Dendritic cell treated with granulocyte-macrophage colony-stimulating factor and Interleukin-4, amounts not matched to agents 40 ng/mL and 50 ng/mL, for 4 days (primary cell): Measurements from ENCODE around the gene SETDB1.
"Not testable (repeated sequence)": the region's sequence is repeated elsewhere in the genome, so short reads cannot be mapped to it uniquely, and the experiment has no call there.

Experiments
- H3K27ac Mint-ChIP-seq: one replicate; pipeline ENCODE4 v1.8.0; 2022; ENCODE audit warnings: mild to moderate bottlenecking, mixed read lengths
- H3K27me3 Mint-ChIP-seq: one replicate; pipeline ENCODE4 v1.8.0; 2022; ENCODE audit warnings: mild to moderate bottlenecking, mixed read lengths
- H3K36me3 Mint-ChIP-seq: one replicate; pipeline ENCODE4 v1.8.0; 2022; ENCODE audit warnings: low read depth, mixed read lengths
- H3K4me1 Mint-ChIP-seq: one replicate; pipeline ENCODE4 v1.8.0; 2022; ENCODE audit warnings: low read depth, mixed read lengths
- H3K4me3 Mint-ChIP-seq: one replicate; pipeline ENCODE4 v1.8.0; 2022; ENCODE audit warnings: mild to moderate bottlenecking, moderate library complexity, mixed read lengths
- H3K9me3 Mint-ChIP-seq: one replicate; pipeline ENCODE4 v1.8.0; 2022; ENCODE audit warnings: mixed read lengths
- intact Hi-C: fragments of 100-400 bp; cut with micrococcal nuclease; formaldehyde crosslinking; loops from one replicate; pipeline ENCODE4 v1.15.0; 2022

SETDB1 gene

DNA sequence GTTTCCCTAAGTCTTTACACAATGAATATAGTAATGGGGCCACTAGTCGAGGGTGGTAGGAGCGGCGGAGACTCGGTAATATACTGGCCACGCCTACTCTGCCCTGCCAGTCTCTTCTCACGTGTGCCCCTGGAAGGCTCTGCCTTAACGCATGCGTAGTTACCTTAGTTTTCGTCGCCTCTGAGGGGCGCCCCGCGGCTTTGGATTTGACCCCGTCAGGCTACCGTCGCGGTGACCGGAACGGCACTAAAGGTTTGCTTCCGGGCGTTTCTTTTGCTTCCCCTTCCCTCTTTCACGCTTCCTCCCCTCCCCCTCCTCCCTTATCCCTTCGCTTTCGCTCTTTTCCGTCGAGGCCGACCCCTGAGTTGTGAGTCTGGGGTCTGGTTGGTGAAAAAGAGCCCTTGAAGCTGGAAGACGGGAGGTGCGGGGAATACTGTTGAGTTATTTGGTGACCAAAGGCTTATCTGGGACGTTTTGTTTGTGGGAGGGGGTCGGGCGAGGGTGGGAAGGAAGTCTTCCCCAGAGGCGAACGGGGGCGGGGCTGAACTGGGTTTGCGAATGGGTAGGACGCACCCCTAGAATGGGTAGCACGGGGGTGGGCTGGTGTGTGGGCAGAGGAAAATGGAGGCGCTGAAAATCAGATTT, at the start of gene SETDB1:
SETDB1 (plus strand) TSS at position 267 of the 645 bp plus-strand sequence. CDS start 1,352 bp downstream, outside the sequence.
- intact Hi-C loops = loop anchor here (1.0 to 10.0 kb wide), 2 partner anchors 50 to 81 kb away; partner anchors contain the start of gene ARNT
- H3K36me3 Mint-ChIP-seq = peaks cover 43% of the 10 kb centered on the region

DNA sequence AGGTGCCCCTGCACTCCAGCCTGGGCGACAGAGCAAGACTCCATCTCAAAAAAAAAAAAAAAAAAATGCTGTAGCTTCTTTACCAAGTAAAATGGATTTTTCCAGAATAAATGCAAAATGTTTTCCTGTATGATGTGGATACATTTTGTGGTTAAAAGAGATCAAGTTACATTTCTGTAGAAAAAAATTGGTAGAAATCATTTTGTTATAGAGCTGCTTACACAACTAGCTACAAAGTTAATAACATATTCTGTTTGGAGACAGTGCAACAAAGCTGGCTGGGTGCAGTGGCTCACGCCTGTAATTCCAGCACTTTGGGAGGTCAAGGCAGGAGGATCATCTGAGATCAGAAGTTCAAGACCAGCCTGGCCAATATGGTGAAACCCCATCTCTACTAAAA, 47.2 kb upstream of the SETDB1 start:
- H3K4me1 Mint-ChIP-seq = peaks cover 26% of the 10 kb centered on the region
- H3K4me3 Mint-ChIP-seq, intact Hi-C loops, H3K27ac Mint-ChIP-seq, H3K27me3 Mint-ChIP-seq, H3K9me3 Mint-ChIP-seq, H3K36me3 Mint-ChIP-seq: not testable (repeated sequence)

More for the DNA sequence above, at the start of gene SETDB1:
- Mint-ChIP-seq H3K4me3 (peak within 1 kb of the TSS; percentile 91), H3K27me3 (no peaks in the 10 kb centered on the region), H3K4me1 (peaks cover 20% of the 10 kb centered on the region), H3K9me3 (no peaks in the 10 kb centered on the region), H3K27ac (peak within 1 kb of the TSS; percentile 94)

DNA sequence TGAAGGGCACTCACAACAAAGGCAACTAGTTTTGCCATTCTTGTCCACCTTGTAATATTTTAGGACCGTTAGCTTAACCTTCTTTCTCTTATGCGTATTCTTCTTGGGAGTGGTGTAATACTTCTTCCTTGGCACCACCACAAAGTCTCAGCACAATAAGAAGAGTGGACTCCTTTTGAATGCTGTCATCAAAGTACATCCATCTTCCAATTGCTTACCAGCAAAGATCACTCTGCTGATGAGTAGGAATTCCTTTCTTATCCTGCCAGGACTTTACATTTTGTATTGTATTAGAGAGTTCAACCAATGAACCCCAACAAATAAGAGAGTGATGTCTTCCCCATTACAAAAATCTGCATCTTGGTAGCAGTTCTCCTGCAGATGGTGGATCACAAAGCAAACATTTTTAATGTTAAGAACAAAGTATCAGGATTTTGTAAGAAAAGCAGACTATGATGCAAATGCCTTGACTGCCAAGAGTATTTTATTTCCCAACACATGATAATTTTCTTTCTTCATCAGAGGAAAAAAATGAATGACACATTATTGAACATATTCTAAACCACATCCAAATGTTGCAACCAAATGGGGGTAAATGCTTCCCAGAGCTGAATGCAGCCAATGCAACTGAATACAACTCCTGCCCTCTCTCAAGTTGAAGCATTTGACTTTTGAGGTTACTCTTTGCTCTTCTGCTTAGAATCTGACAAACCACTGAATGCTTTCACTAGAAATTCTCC, 44.7 kb upstream of the SETDB1 start:
- Mint-ChIP-seq H3K27ac (no peak overlapping the region), H3K4me1 (peaks cover 18% of the 10 kb centered on the region), H3K9me3 (no peaks in the 10 kb centered on the region), H3K4me3 (no peak overlapping the region), H3K27me3 (no peaks in the 10 kb centered on the region), H3K36me3 (no peaks in the 10 kb centered on the region)
- intact Hi-C loops = no loop called here

DNA sequence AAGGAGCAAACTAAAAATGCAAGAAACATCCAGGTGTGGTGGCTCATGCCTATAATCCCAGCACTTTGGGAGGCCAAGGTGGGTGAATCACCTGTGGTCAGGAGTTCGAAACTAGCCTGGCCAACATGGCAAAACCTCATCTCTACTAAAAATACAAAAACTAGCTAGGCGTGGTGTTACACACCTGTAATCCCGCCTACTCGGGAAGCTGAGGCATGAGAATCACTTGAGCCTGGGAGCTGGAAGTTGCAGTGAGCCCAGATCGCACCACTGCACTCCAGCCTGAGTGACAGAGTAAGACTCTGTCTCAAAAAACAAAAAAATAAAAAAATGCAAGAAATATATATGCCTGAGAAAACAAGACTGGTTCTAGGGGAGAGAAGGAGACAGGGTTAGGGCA, 43.0 kb upstream of the SETDB1 start:
- H3K27ac Mint-ChIP-seq, H3K27me3 Mint-ChIP-seq, H3K4me3 Mint-ChIP-seq, H3K9me3 Mint-ChIP-seq, H3K36me3 Mint-ChIP-seq, intact Hi-C loops: not testable (repeated sequence)
- H3K4me1 Mint-ChIP-seq = peaks cover 12% of the 10 kb centered on the region

DNA sequence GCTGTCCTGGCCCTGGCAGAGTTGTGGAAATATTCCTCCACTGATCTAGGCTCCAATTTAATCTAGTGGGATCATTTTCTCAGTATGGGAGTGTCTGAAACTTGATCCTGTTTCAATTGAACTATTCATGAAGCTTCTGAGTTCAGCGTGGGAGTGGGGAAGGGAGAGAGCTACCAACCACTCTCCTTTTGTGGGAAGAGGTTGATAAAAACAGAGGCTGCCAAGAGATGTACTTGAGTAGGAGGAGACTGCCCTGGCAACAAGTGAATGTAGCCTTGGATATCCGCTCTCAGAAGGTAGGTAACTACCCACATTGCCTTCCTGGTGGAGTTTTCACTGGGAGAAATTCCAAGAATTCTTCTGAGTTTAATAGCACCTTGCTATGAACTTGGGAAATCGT, 39.1 kb upstream of the SETDB1 start, which contains the start of gene CTXND2:
CTXND2 (plus strand) TSS at position 119 of the 400 bp plus-strand sequence. CDS start 25,179 bp downstream, outside the sequence.
- Mint-ChIP-seq H3K4me1 (peaks cover 6% of the 10 kb centered on the region), H3K27me3 (no peaks in the 10 kb centered on the region), H3K36me3 (no peaks in the 10 kb centered on the region), H3K4me3 (no peak within 1 kb of the TSS), H3K9me3 (no peaks in the 10 kb centered on the region), H3K27ac (no peak within 1 kb of the TSS)
- intact Hi-C loops = no loop called here

DNA sequence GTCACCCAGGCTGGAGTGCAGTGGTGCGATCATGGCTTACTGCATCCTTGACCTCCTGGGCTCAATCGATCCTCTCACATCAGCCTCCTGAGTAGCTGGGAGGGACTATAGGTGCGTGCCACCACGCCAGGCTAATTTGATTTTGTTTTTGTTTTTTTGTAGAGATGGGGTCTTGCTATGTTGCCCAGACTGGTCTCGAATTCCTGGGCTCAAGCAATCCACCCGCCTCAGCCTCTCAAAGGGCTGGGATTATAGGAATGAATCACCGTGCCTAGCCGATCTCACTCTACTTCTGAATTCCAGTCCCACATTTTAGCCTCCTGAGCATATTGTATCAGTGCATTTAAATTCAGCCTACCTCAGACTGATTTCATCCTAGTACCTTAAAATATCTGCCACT, 37.4 kb upstream of the SETDB1 start:
- H3K4me1 Mint-ChIP-seq = peaks cover 6% of the 10 kb centered on the region
- no peak overlapping the region for H3K27ac Mint-ChIP-seq
- intact Hi-C loops = no loop called here
- H3K9me3 Mint-ChIP-seq = no peaks in the 10 kb centered on the region
- no peaks in the 10 kb centered on the region for H3K27me3 Mint-ChIP-seq
- H3K36me3 Mint-ChIP-seq = no peaks in the 10 kb centered on the region
- H3K4me3 Mint-ChIP-seq = no peak overlapping the region

DNA sequence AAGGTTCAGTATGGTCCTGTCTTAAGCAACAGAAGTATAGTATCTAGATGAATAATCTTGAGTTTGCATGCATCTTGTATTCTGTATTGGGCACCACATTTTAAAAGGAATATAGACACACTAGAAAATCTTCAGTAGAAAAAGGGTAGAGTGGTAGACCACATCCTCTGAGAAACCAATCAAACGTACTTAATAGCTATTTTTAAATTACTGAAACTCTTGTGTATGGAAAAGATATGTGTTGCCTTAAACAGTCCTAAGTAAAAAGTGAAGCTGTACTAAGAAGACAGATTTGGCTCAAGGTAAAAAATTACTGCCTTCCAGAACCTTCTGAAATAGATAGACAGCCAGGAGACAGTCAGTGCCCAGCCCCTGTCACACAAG, 36.1 kb upstream of the SETDB1 start:
- H3K36me3 Mint-ChIP-seq = no peaks in the 10 kb centered on the region
- peaks cover 6% of the 10 kb centered on the region for H3K4me1 Mint-ChIP-seq
- H3K27me3 Mint-ChIP-seq = no peaks in the 10 kb centered on the region
- H3K4me3 Mint-ChIP-seq = no peak overlapping the region
- H3K27ac Mint-ChIP-seq = no peak overlapping the region
- intact Hi-C loops = no loop called here
- no peaks in the 10 kb centered on the region for H3K9me3 Mint-ChIP-seq

DNA sequence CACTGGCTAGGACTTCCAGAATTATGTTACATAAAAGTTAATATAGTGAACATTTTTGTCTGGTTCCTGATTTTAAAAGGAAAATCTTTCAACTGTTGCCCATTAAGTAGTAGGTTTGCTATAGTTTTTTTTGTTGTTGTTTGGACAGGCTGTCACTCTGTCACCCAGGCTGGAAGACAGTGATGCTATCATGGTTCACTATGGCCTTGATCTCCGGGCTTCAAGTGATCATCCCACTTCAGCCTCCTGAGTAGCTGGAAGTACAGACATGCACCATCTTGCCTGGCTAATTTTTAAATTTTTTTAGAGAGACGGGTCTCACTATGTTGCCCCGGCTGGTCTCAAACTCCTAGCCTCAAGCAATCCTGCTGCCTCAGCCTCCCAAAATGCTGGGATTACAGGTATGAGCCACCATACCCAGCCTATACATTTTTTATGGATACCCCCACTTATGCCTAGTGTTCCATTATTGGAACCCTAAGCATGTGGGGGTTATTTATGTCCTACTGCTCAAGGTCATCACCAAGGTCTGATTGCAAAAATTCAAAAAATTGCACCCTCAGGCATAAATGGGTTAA, 32.7 kb upstream of the SETDB1 start:
- Mint-ChIP-seq H3K27me3 (no peaks in the 10 kb centered on the region), H3K4me1 (peaks cover 6% of the 10 kb centered on the region), H3K4me3 (no peak overlapping the region), H3K9me3 (no peaks in the 10 kb centered on the region), H3K27ac (no peak overlapping the region), H3K36me3 (no peaks in the 10 kb centered on the region)
- intact Hi-C loops = no loop called here

DNA sequence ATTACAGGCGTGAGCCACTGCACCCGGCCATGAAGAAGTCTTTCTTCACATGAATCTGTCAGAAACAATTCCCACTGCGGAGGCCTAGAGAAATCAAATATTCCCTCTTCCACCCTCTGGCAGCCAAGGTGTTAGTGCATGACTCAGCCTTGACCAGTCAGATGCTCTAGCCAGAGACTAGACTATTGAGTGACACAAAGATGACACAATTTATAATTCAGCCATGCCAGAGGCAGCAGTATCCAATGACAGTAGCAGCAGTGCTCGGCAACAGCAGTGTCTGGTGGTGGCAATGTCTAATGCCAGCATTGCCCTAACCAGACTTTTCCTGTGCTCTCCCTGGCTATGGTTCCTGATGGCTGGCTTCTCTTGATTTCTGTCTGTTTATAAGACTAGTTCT, 30.5 kb upstream of the SETDB1 start:
- no peaks in the 10 kb centered on the region for H3K27me3 Mint-ChIP-seq
- intact Hi-C loops = no loop called here
- no peaks in the 10 kb centered on the region for H3K4me1 Mint-ChIP-seq
- H3K27ac Mint-ChIP-seq = no peak overlapping the region
- no peak overlapping the region for H3K4me3 Mint-ChIP-seq
- no peaks in the 10 kb centered on the region for H3K36me3 Mint-ChIP-seq
- no peaks in the 10 kb centered on the region for H3K9me3 Mint-ChIP-seq

DNA sequence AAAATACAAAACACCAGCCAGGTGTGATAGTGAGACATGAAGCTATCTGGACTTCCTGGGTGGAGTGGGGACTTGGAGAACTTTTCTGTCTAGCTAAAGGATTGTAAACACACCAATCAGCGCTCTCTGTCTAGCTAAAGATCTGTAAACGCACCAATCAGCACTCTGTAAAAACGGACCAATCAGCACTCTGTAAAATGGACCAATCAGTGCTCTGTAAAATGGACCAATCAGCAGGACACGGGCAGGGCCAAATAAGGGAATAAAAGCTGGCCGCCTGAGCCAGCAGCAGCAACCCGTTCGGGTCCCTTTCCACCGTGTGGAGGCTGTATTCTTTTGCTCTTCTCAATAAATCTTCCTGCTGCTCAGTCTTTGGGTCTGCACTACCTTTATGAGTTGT, 26.4 kb upstream of the SETDB1 start:
- H3K9me3 Mint-ChIP-seq, intact Hi-C loops, H3K4me1 Mint-ChIP-seq, H3K36me3 Mint-ChIP-seq, H3K4me3 Mint-ChIP-seq, H3K27me3 Mint-ChIP-seq, H3K27ac Mint-ChIP-seq: not testable (repeated sequence)

DNA sequence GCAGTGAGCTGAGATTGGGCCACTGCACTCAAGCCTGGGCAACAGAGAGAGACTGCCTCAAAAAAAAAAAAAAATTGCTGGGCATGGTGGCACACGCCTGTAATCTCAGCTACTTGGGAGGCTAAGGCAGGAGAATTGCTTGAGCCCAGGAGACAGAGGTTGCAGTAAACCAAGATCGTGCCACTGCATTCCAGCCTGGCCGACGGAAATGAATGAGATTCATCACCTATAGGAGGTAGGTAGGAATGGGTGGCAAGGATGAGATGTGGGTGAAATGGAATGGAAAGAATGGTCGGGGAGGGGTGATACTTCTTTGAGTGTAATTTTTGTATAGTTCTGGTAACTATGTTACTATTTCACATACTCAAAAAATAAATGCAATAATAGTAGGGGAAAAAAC, 23.8 kb upstream of the SETDB1 start:
- intact Hi-C loops = no loop called here
- H3K4me1 Mint-ChIP-seq = peaks cover 5% of the 10 kb centered on the region
- no peak overlapping the region for H3K27ac Mint-ChIP-seq
- no peaks in the 10 kb centered on the region for H3K9me3 Mint-ChIP-seq
- H3K27me3 Mint-ChIP-seq = no peaks in the 10 kb centered on the region
- no peak overlapping the region for H3K4me3 Mint-ChIP-seq
- H3K36me3 Mint-ChIP-seq = no peaks in the 10 kb centered on the region

DNA sequence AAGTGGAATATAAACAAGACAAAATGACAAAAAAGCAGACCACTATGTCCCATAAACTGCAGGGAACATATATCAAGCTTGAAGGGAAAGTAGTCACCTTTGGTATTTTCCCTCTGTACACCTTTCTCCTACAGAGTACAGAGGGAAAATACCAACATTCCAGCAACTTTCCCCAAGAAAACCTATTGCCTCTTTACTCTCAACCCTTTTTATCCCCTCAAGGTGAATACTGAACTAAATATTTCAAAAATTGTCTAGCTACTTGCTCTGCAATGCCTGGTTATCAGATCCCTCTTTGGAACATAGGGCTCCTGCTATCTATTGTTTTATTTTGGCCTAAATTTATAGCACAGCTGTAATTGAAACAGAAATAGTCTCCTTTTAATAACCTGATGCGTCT, 23.4 kb upstream of the SETDB1 start:
- no peaks in the 10 kb centered on the region for H3K36me3 Mint-ChIP-seq
- H3K9me3 Mint-ChIP-seq = no peaks in the 10 kb centered on the region
- H3K27ac Mint-ChIP-seq = no peak overlapping the region
- no peaks in the 10 kb centered on the region for H3K27me3 Mint-ChIP-seq
- no peak overlapping the region for H3K4me3 Mint-ChIP-seq
- intact Hi-C loops = no loop called here
- peaks cover 5% of the 10 kb centered on the region for H3K4me1 Mint-ChIP-seq

DNA sequence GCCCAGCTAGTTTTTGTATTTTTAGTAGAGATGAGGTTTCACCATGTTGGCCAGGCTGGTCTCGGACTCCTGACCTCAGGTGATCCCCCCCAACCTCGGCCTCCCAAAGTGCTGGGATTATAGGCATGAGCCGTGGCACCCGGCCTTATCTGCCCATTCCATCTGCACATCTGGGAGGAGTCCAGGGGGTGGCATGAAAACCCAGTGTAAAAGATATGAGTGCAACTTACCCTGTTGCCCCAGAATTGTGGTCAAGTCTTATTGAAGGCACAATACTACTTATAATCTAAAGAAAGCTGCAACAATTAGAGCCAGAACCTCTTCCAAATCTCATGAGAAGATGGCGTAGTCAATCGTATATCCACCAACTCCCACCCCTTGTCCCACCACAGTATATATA, 20.9 kb upstream of the SETDB1 start:
- H3K27ac Mint-ChIP-seq = no peak overlapping the region
- no peaks in the 10 kb centered on the region for H3K36me3 Mint-ChIP-seq
- H3K9me3 Mint-ChIP-seq = no peaks in the 10 kb centered on the region
- peaks cover 10% of the 10 kb centered on the region for H3K4me1 Mint-ChIP-seq
- no peaks in the 10 kb centered on the region for H3K27me3 Mint-ChIP-seq
- intact Hi-C loops = no loop called here
- H3K4me3 Mint-ChIP-seq = no peak overlapping the region

DNA sequence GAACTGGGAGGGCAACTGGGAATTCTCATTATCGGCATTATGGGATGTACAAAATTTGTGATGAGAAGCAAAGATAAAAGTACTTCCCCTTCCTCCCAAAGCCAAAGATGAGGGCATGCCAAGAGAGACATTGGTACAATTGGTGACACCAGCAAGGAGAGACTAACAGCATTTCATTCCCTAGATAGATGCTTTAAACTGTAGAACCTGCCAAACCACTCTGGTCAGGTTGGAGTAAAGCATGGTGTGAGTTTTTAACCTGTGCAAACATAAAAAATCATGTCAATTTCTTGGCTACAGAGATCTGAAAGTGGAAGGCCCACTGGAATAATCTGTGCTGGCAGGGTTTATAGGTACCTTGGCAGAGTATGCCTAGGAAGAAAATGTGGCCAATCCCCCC, 19.8 kb upstream of the SETDB1 start:
- intact Hi-C loops = no loop called here
- H3K27ac Mint-ChIP-seq = no peak overlapping the region
- no peaks in the 10 kb centered on the region for H3K9me3 Mint-ChIP-seq
- no peak overlapping the region for H3K4me3 Mint-ChIP-seq
- peaks cover 10% of the 10 kb centered on the region for H3K4me1 Mint-ChIP-seq
- no peaks in the 10 kb centered on the region for H3K36me3 Mint-ChIP-seq
- no peaks in the 10 kb centered on the region for H3K27me3 Mint-ChIP-seq
